Osteoblast (primary cell): ENCODE results near the gene RETREG1. TPM values are rescaled to one million over a fixed set of nuclear protein-coding genes. Genes with fewer than 3 reads are reported as not detected.

ENCODE experiments used
- DNase-seq: peaks from one replicate; pipeline ENCODE4 v3.0.0; 2011; ENCODE audit warnings: low spot score, mixed read lengths; ENCODE audit not compliant: insufficient read length; ENCODE audit errors: missing footprints
- H2AFZ ChIP-seq: 2 replicates; pipeline ENCODE4 v1.6.0; 2011; ENCODE audit warnings: mild to moderate bottlenecking, low read length
- H3K27ac ChIP-seq: 2 replicates; pipeline ENCODE4 v1.5.1; 2011; ENCODE audit warnings: mild to moderate bottlenecking, low read depth, low read length, moderate library complexity
- H3K27me3 ChIP-seq: 2 replicates; pipeline ENCODE4 v1.6.0; 2012; ENCODE audit warnings: mild to moderate bottlenecking, control low read depth, inconsistent platforms, low read length, moderate library complexity; ENCODE audit not compliant: insufficient read depth
- H3K36me3 ChIP-seq: 2 replicates; pipeline ENCODE4 v1.5.1; 2011; ENCODE audit warnings: mild to moderate bottlenecking, low read length, control low read depth, moderate library complexity; ENCODE audit not compliant: insufficient read depth
- H3K4me1 ChIP-seq: 2 replicates; pipeline ENCODE4 v1.5.1; 2011; ENCODE audit warnings: mild to moderate bottlenecking, low read length, control low read depth, moderate library complexity; ENCODE audit not compliant: insufficient read depth
- H3K4me2 ChIP-seq: 2 replicates; pipeline ENCODE4 v1.6.0; 2011; ENCODE audit warnings: mild to moderate bottlenecking, low read length; ENCODE audit not compliant: insufficient read depth
- H3K4me3 ChIP-seq: fragments of 200-600 bp; sonication (generic); 3 replicates; pipeline ENCODE4 v1.5.1; 2012; ENCODE audit warnings: mild to moderate bottlenecking, low read length, inconsistent platforms; ENCODE audit not compliant: insufficient read depth
- H3K79me2 ChIP-seq: 2 replicates; pipeline ENCODE4 v1.6.0; 2012; ENCODE audit warnings: mild to moderate bottlenecking, low read length, control low read depth, inconsistent platforms; ENCODE audit not compliant: insufficient read depth
- H3K9me3 ChIP-seq: 2 replicates; pipeline ENCODE4 v1.5.1; 2011; ENCODE audit warnings: low read depth, low read length, control low read depth
- H4K20me1 ChIP-seq: 2 replicates; pipeline ENCODE4 v1.6.0; 2012; ENCODE audit warnings: mild to moderate bottlenecking, low read length, control low read depth; ENCODE audit not compliant: insufficient read depth
- total RNA-seq: library from RNA; depleted of rRNA; stranded (reverse); fragments of >200 nt; gene quantifications from 2 replicates; pipeline ENCODE4 v1.2.3, GENCODE V29; 2012
- TF ChIP-seq, protein P1 (sequence below): IDR thresholded peaks from 2 replicates; pipeline ENCODE4 v1.5.1; 2011; ENCODE audit warnings: mild to moderate bottlenecking, low read depth, low read length, moderate library complexity; ENCODE audit errors: extremely low read depth

The RETREG1 gene
- 8.3 TPM in 2 replicates for total RNA-seq

GRCh38 chr5:16616536-16617273 is at the start of gene RETREG1:
Gene RETREG1, minus strand, starts transcription at chr5:16616997. Its CDS starts 26 bp downstream, at chr5:16616971.
- no peaks in the 10 kb centered on the region for H3K9me3 ChIP-seq
- H3K27ac ChIP-seq = no peak within 1 kb of the TSS
- H3K4me3 ChIP-seq = peak within 1 kb of the TSS; percentile 63
- peaks cover 42% of the 10 kb centered on the region for H3K27me3 ChIP-seq
- peak within 1 kb of the TSS; percentile 73 for H3K4me2 ChIP-seq
- H3K4me1 ChIP-seq = peaks cover 3% of the 10 kb centered on the region
- no peaks in the 10 kb centered on the region for H3K36me3 ChIP-seq
- no peaks in the 10 kb centered on the region for H3K79me2 ChIP-seq
- TF ChIP-seq, protein P1, sequence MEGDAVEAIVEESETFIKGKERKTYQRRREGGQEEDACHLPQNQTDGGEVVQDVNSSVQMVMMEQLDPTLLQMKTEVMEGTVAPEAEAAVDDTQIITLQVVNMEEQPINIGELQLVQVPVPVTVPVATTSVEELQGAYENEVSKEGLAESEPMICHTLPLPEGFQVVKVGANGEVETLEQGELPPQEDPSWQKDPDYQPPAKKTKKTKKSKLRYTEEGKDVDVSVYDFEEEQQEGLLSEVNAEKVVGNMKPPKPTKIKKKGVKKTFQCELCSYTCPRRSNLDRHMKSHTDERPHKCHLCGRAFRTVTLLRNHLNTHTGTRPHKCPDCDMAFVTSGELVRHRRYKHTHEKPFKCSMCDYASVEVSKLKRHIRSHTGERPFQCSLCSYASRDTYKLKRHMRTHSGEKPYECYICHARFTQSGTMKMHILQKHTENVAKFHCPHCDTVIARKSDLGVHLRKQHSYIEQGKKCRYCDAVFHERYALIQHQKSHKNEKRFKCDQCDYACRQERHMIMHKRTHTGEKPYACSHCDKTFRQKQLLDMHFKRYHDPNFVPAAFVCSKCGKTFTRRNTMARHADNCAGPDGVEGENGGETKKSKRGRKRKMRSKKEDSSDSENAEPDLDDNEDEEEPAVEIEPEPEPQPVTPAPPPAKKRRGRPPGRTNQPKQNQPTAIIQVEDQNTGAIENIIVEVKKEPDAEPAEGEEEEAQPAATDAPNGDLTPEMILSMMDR = no peak
- peak within 1 kb of the TSS; percentile 47 for H2AFZ ChIP-seq
- peak; percentile 88 for DNase-seq
- no peaks in the 10 kb centered on the region for H4K20me1 ChIP-seq

GRCh38 chr5:16666130-16666882 is 49.5 kb upstream of the RETREG1 start:
- H3K27me3 ChIP-seq = no peaks in the 10 kb centered on the region
- H3K79me2 ChIP-seq = no peaks in the 10 kb centered on the region
- H2AFZ ChIP-seq = no peak overlapping the region
- no peak for DNase-seq
- peaks cover 42% of the 10 kb centered on the region for H3K36me3 ChIP-seq
- no peak overlapping the region for H3K27ac ChIP-seq
- no peak overlapping the region for H3K4me2 ChIP-seq
- no peaks in the 10 kb centered on the region for H3K9me3 ChIP-seq
- H3K4me3 ChIP-seq = no peak overlapping the region
- peaks cover 6% of the 10 kb centered on the region for H3K4me1 ChIP-seq
- TF ChIP-seq, protein P1 = no peak
- no peaks in the 10 kb centered on the region for H4K20me1 ChIP-seq

GRCh38 chr5:16665601-16666000 is 48.8 kb upstream of the RETREG1 start:
- H3K79me2 ChIP-seq = no peaks in the 10 kb centered on the region
- TF ChIP-seq, protein P1 = no peak
- no peak overlapping the region for H3K4me2 ChIP-seq
- peaks cover 6% of the 10 kb centered on the region for H3K4me1 ChIP-seq
- H3K36me3 ChIP-seq = peaks cover 35% of the 10 kb centered on the region
- H2AFZ ChIP-seq = no peak overlapping the region
- H4K20me1 ChIP-seq = no peaks in the 10 kb centered on the region
- H3K27me3 ChIP-seq = no peaks in the 10 kb centered on the region
- H3K9me3 ChIP-seq = no peaks in the 10 kb centered on the region
- H3K4me3 ChIP-seq = no peak overlapping the region
- H3K27ac ChIP-seq = no peak overlapping the region
- DNase-seq = no peak

DNA sequence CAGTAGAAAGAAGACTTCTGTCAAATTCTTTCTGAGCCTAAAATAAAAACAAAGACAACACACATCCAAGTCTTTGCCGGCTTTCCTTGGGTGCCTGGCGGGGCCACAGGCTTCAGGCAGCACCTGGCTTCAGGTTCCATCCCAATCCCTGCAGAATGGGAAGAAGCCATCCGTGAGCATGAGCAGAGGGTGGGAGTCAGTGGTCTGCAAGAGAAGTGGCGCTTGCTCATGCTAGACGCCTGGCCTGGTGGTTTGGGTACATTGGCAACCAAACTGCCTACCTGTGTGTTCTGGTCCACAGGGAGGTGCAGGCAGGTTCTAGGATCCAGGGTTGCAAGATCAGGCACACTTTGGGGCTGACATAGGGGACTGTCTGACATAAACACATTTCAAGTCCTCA is 47.6 kb upstream of the RETREG1 start:
- no peaks in the 10 kb centered on the region for H3K79me2 ChIP-seq
- no peaks in the 10 kb centered on the region for H4K20me1 ChIP-seq
- TF ChIP-seq, protein P1 = no peak
- no peak overlapping the region for H2AFZ ChIP-seq
- H3K4me3 ChIP-seq = no peak overlapping the region
- no peak overlapping the region for H3K4me2 ChIP-seq
- H3K4me1 ChIP-seq = no peaks in the 10 kb centered on the region
- H3K36me3 ChIP-seq = peaks cover 30% of the 10 kb centered on the region
- no peaks in the 10 kb centered on the region for H3K9me3 ChIP-seq
- DNase-seq = no peak
- no peak overlapping the region for H3K27ac ChIP-seq
- H3K27me3 ChIP-seq = no peaks in the 10 kb centered on the region
